Activated CD4-positive, alpha-beta T cell treated with anti-CD3 and anti-CD28 coated beads for 36 hours (primary cell): Measurements from ENCODE around the gene FRMD6. TPM values are rescaled to one million over a fixed set of nuclear protein-coding genes. Genes with fewer than 3 reads are reported as not detected.

Source experiments
- ATAC-seq: fragments of 200-7000 bp; cut with Tn5 transposase; one replicate; pipeline ENCODE4 v1.10.0; 2021; ENCODE audit warnings: mild to moderate bottlenecking, moderate library complexity
- CTCF ChIA-PET: fragments of 350-600 bp; sonication (Branson Sonifier 250); formaldehyde crosslinking; loops from one replicate; lab custom pipeline; 2021; ENCODE audit warnings: antibody characterized with exemption; lab: Charles Lee
- POLR2A ChIA-PET: fragments of 350-600 bp; sonication (Branson Sonifier 250); formaldehyde crosslinking; loops from one replicate; lab custom pipeline; 2021; ENCODE audit warnings: antibody characterized with exemption, inconsistent platforms; lab: Charles Lee
- DNase-seq: peaks from one replicate; pipeline ENCODE4 v3.0.0-alpha.2; 2020
- H3K27ac Mint-ChIP-seq: one replicate; pipeline ENCODE4 v1.8.0; 2021; ENCODE audit warnings: mixed read lengths
- H3K27me3 Mint-ChIP-seq: one replicate; pipeline ENCODE4 v1.8.0; 2021; ENCODE audit warnings: mixed read lengths
- H3K36me3 Mint-ChIP-seq: one replicate; pipeline ENCODE4 v1.8.0; 2021; ENCODE audit warnings: low read depth, mixed read lengths
- H3K4me1 Mint-ChIP-seq: one replicate; pipeline ENCODE4 v1.8.0; 2021; ENCODE audit warnings: mixed read lengths
- H3K4me3 Mint-ChIP-seq: one replicate; pipeline ENCODE4 v1.8.0; 2021; ENCODE audit warnings: mild to moderate bottlenecking, moderate library complexity, mixed read lengths
- H3K9me3 Mint-ChIP-seq: one replicate; pipeline ENCODE4 v1.8.0; 2021; ENCODE audit warnings: low read depth, mixed read lengths
- intact Hi-C, 2 experiments: fragments of 100-400 bp; cut with DNase I in 1 of 2; cut with micrococcal nuclease in 1 of 2; formaldehyde crosslinking; loops; one replicate each; pipeline versions ENCODE4 v1.14.2 to v1.15.1; 2022 to 2024; cut with DNase I, micrococcal nuclease
- total RNA-seq, 2 experiments: library from RNA; stranded (reverse); gene quantifications; one replicate each; pipeline ENCODE4 v1.2.3, GENCODE V29; 2021

Gene FRMD6
- total RNA-seq, 2 experiments from 2014 or later: 7.5 to 8.0 TPM

- no peaks in the 10 kb centered on the region for H3K9me3 Mint-ChIP-seq
- intact Hi-C loops: loop anchor here (1.0 to 5.0 kb wide), 12 partner anchors 67 to 825 kb away; partner anchors contain the start of genes GNG2 (in 1 of the 2) and TRIM9 (in 1 of the 2)
- H3K4me1 Mint-ChIP-seq: peaks cover 26% of the 10 kb centered on the region
- H3K36me3 Mint-ChIP-seq: no peaks in the 10 kb centered on the region
- peaks cover 4% of the 10 kb centered on the region for H3K27me3 Mint-ChIP-seq
- POLR2A ChIA-PET: no interaction called here
- H3K27ac Mint-ChIP-seq: no peak overlapping the region
- H3K4me3 Mint-ChIP-seq: no peak overlapping the region
- DNase-seq (peak; percentile 83), ATAC-seq (peak; percentile 56)
- CTCF ChIA-PET: interaction anchor here (0.5 to 6.5 kb wide), 24 partner anchors 14 to 896 kb away, joined by 3 to 49 read pairs (median 4); partner anchors contain the start of gene FRMD6
Measured at GRCh38 chr14:51780006-51780692, 128.4 kb downstream of the FRMD6 start.

Other genes starting within 250 kb of the FRMD6 start
- 100 to 1,000 TPM; 133 to 136 TPM for gene GNG2, start 208.7 kb downstream of the FRMD6 start, total RNA-seq